Stomach (tissue), 9 donors: ENCODE results near the gene SCAMP4. TPM values are rescaled to one million over a fixed set of nuclear protein-coding genes. Genes with fewer than 3 reads are reported as not detected.
A peak's percentile ranks its signal among the peaks of the same experiment; 100 is the strongest.
"Not testable (repeated sequence)": the region's sequence is repeated elsewhere in the genome, so short reads cannot be mapped to it uniquely, and the experiment has no call there.

Source experiments
- DNase-seq, 2 donors: peaks; one replicate each; pipeline versions ENCODE4 v3.0.0 to v3.0.0-alpha.2; 2013 to 2019
- H3K27ac ChIP-seq, 5 donors: fragments of 200-600 bp in 4 of 5; sonication (generic) in 4 of 5; one replicate each; pipeline ENCODE4 v1.5.1; 2013 to 2019; ENCODE audit warnings: mild to moderate bottlenecking in 1 of 5, moderate library complexity in 1 of 5
- H3K27me3 ChIP-seq, 3 donors: fragments of 200-600 bp; sonication (generic); one replicate each; pipeline ENCODE4 v1.5.1; 2017 to 2019; ENCODE audit warnings: mixed run types in 1 of 3
- H3K36me3 ChIP-seq, 4 donors: fragments of 200-600 bp; sonication (generic); 1 replicate in 3 of 4; 2 replicates in 1 of 4; pipeline ENCODE4 v1.5.1; 2016 to 2019
- H3K4me1 ChIP-seq, 4 donors: fragments of 200-600 bp; sonication (generic); one replicate each; pipeline ENCODE4 v1.5.1; 2016 to 2019
- H3K4me3 ChIP-seq, 4 donors: fragments of 200-600 bp; sonication (generic) in 3 of 4; one replicate each; pipeline ENCODE4 v1.5.1; 2016 to 2019; ENCODE audit warnings: mild to moderate bottlenecking in 1 of 4
- H3K9me3 ChIP-seq, 4 donors: fragments of 200-600 bp; sonication (generic); one replicate each; pipeline ENCODE4 v1.5.1; 2016 to 2019
- EP300 ChIP-seq: sonication (generic); formaldehyde crosslinking; IDR thresholded peaks from one replicate; pipeline ENCODE4 v1.6.1; 2017; ENCODE audit warnings: antibody characterized with exemption
- POLR2A ChIP-seq, 4 donors: fragments of 450-650 bp; IDR thresholded peaks; one replicate each; pipeline ENCODE4 v1.6.1; 2016; ENCODE audit warnings: antibody characterized with exemption in 4 of 4, control low read depth in 2 of 4, mild to moderate bottlenecking in 1 of 4, moderate library complexity in 1 of 4
- POLR2AphosphoS5 ChIP-seq, 3 donors: sonication (generic); formaldehyde crosslinking; IDR thresholded peaks; one replicate each; pipeline ENCODE4 v1.6.1; 2016; ENCODE audit warnings: antibody characterized with exemption in 3 of 3
- WGBS, 5 donors: extraction: QIAGEN DNeasy Blood & Tissue Kit in 3 of 5; methylation state at CpG; one replicate each; pipeline versions ENCODE4 v1.1.5 to v1.1.7; 2013 to 2018; 5-methylcytosine and 5-hydroxymethylcytosine counted together
- intact Hi-C: fragments of 100-400 bp; cut with DNase I; formaldehyde crosslinking; loops from one replicate; pipeline ENCODE4 v1.15.1; 2023; ENCODE audit warnings: low total_unique reads
- polyA plus RNA-seq, 3 donors: library from polyadenylated mRNA; stranded (reverse); fragments of 200-250 nt; gene quantifications; one replicate each; pipeline ENCODE4 v1.2.3, GENCODE V29; 2013
- total RNA-seq, 5 donors: library from RNA; depleted of rRNA; stranded (reverse); fragments of >200 nt; gene quantifications; one replicate each; pipeline versions ENCODE4 v1.1.0 to v1.2.3, GENCODE V29; 2014 to 2016
- TF ChIP-seq, protein P1 (sequence below), 7 experiments: fragments of 450-650 bp in 4 of 7; fragments of 200-600 bp in 3 of 7; sonication (generic) in 3 of 7; IDR thresholded peaks; one replicate each; pipeline ENCODE4 v1.5.1; 2016 to 2019; ENCODE audit warnings: antibody characterized with exemption in 7 of 7, control low read depth in 2 of 7, mild to moderate bottlenecking in 1 of 7
- donor health status: healthy with polysubstance abuse.
- donor health status: Bipolar disorder and iron deficiency.
- donor health status: healthy.

SCAMP4 gene
- total and polyA plus RNA-seq, 8 donors = 7.8 to 77.6 (median 18.6) TPM

GRCh38 chr19:1878583-1878982 is 26.6 kb upstream of the SCAMP4 start:
- H3K36me3 ChIP-seq = peaks cover 0 to 23% (median 16%) of the 10 kb centered on the region in 4 donors
- intact Hi-C loops, H3K27ac ChIP-seq, H3K9me3 ChIP-seq, DNase-seq, H3K27me3 ChIP-seq, H3K4me3 ChIP-seq: not testable (repeated sequence)
- H3K4me1 ChIP-seq = peaks cover 49 to 68% (median 64%) of the 10 kb centered on the region in 4 donors
- 66 to 89% (median 79%) methylated on average over 3 to 8 of the region's 8 CpGs for WGBS, 5 donors

GRCh38 chr19:1879982-1880381 is 25.2 kb upstream of the SCAMP4 start:
- intact Hi-C loops, H3K4me3 ChIP-seq, H3K27ac ChIP-seq, H3K9me3 ChIP-seq, H3K27me3 ChIP-seq, DNase-seq: not testable (repeated sequence)
- H3K4me1 ChIP-seq = peaks cover 47 to 66% (median 64%) of the 10 kb centered on the region in 4 donors
- H3K36me3 ChIP-seq = peaks cover 0 to 23% (median 16%) of the 10 kb centered on the region in 4 donors
- WGBS, 5 donors = 81 to 91% (median 86%) methylated on average over 4 to 16 of the region's 17 CpGs

- no peaks in the 10 kb centered on the region for H3K9me3 ChIP-seq
- DNase-seq = no peak
- H3K27me3 ChIP-seq = no peaks in the 10 kb centered on the region
- peak overlapping the region in 3 of 5 donors; percentile 11 to 91 (median 14) for H3K27ac ChIP-seq
- no peak for TF ChIP-seq POLR2A (IDR thresholded peaks at IDR 0.05)
- TF ChIP-seq, protein P1, sequence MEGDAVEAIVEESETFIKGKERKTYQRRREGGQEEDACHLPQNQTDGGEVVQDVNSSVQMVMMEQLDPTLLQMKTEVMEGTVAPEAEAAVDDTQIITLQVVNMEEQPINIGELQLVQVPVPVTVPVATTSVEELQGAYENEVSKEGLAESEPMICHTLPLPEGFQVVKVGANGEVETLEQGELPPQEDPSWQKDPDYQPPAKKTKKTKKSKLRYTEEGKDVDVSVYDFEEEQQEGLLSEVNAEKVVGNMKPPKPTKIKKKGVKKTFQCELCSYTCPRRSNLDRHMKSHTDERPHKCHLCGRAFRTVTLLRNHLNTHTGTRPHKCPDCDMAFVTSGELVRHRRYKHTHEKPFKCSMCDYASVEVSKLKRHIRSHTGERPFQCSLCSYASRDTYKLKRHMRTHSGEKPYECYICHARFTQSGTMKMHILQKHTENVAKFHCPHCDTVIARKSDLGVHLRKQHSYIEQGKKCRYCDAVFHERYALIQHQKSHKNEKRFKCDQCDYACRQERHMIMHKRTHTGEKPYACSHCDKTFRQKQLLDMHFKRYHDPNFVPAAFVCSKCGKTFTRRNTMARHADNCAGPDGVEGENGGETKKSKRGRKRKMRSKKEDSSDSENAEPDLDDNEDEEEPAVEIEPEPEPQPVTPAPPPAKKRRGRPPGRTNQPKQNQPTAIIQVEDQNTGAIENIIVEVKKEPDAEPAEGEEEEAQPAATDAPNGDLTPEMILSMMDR (IDR thresholded peaks at IDR 0.05) = no peak
- TF ChIP-seq POLR2AphosphoS5 (IDR thresholded peaks at IDR 0.05) = no peak
- no peak for TF ChIP-seq EP300
- H3K4me1 ChIP-seq = peaks cover 46 to 65% (median 60%) of the 10 kb centered on the region in 4 donors
- peaks cover 0 to 23% (median 16%) of the 10 kb centered on the region in 4 donors for H3K36me3 ChIP-seq
- peak overlapping the region in 1 of 4 donors; percentile 80 for H3K4me3 ChIP-seq
- intact Hi-C loops = no loop called here
- WGBS, 5 donors = 79 to 94% (median 87%) methylated on average over 7 to 33 of the region's 35 CpGs
Observed at GRCh38 chr19:1880611-1881392, 24.4 kb upstream of the SCAMP4 start.

GRCh38 chr19:1881393-1882088 is 23.7 kb upstream of the SCAMP4 start:
- intact Hi-C loops, H3K9me3 ChIP-seq, H3K27me3 ChIP-seq, DNase-seq: not testable (repeated sequence)
- Histone ChIP-seq H3K4me1 (peaks cover 42 to 63% (median 56%) of the 10 kb centered on the region in 4 donors), H3K4me3 (peak overlapping the region; percentile 5 to 96 (median 48)), H3K36me3 (peaks cover 0 to 23% (median 16%) of the 10 kb centered on the region in 4 donors), H3K27ac (peak overlapping the region; percentile 48 to 91 (median 87))
- 68 to 87% (median 72%) methylated on average over 2 to 44 of the region's 44 CpGs for WGBS, 5 donors

- Histone ChIP-seq H3K4me1 (peaks cover 38 to 58% (median 52%) of the 10 kb centered on the region in 4 donors), H3K36me3 (peaks cover 0 to 23% (median 16%) of the 10 kb centered on the region in 4 donors), H3K9me3 (no peaks in the 10 kb centered on the region), H3K4me3 (peak overlapping the region; percentile 5 to 96 (median 85)), H3K27me3 (no peaks in the 10 kb centered on the region), H3K27ac (peak overlapping the region; percentile 48 to 91 (median 87))
- TF ChIP-seq EP300 (no peak), POLR2A (IDR thresholded peaks at IDR 0.05) (no peak), POLR2AphosphoS5 (IDR thresholded peaks at IDR 0.05) (no peak)
- TF ChIP-seq, protein P1 (IDR thresholded peaks at IDR 0.05) = no peak
- 63 to 73% (median 70%) methylated on average over 27 to 31 of the region's 31 CpGs for WGBS, 5 donors
- peak in 1 of 2 donors; percentile 74 for DNase-seq
- intact Hi-C loops = no loop called here
Observed at GRCh38 chr19:1882089-1882785, 23.0 kb upstream of the SCAMP4 start.
